HG03064 (cell line): ENCODE data around the gene VPS8.

Experiments used
- ATAC-seq: cut with Tn5 transposase; IDR thresholded peaks from one replicate; pipeline ENCODE4 v1.9.1; 2021; ENCODE audit warnings: low read depth; ENCODE audit not compliant: unreplicated experiment

VPS8 gene

DNA sequence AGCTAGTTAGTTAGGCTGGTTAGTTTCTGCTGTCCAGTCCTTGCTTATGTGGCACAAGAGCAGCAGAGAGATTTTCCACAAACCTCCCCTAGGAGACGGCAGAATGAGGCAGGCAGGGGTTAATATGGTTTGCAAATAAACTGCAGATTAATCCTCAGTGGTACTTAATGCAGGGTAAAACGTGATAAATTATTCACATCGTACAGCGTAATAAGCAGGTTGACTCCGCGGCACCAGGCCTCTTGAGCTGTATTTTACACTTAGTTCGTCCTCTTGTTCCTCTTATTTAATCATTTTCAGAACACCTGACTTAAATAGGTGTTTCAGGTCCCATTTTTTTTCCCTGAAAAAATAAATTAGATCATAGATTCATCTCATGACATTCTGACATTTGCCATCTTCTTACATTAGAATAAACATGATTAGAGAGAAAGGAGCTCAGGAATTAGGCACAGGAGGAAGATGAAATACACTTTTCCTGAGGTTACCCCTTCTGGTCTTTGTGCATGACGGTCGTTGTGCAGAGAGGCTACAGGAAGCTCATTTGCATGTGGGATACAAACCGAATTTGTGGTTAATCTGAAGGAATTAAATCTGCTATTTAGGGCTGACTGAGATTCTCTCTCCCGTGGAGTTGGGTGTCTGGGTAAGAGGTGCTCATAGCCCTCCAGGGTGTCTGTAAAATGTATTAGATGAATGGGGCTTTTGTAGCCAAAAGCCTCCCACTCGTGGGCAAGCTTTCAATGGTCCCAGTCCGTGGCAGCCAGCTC is 27.1 kb upstream of the VPS8 start:
- no peak for ATAC-seq

GRCh38 chr3:184785890-184786279 is 26.1 kb upstream of the VPS8 start:
- no peak for ATAC-seq

DNA sequence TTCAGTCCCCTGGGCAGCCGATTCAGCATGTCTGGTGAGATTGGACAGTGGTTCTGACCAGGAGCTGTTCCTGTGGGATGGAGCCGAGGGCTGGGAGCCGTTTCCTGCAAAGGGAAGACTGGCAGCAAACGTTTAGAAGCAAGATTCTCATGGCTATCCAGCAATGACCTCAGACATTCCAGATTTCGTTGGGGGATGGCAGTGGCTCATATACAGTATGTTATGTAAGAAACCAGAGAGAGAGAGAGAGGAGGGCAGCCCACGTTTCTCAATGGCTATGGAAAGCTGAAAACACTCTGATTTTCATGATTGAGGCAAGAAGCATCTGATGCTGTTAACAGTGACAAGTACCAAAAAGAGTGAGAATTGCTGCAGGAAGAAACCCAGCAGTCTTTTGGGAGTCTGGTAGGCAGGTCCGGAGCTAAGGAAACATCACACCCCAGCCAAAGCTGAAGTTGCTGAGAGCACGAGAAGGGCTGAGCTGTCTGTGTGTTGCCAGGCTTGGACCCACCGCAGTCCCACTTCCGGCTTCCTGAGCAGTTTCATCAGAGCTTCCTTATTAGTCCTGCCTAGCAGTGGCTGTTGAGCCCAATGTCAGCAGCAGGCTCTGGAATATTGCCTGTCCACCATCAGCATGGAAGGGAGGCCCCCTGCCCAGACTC is 25.6 kb upstream of the VPS8 start:
- ATAC-seq = no peak

GRCh38 chr3:184788751-184789150 is 23.2 kb upstream of the VPS8 start:
- no peak for ATAC-seq

DNA sequence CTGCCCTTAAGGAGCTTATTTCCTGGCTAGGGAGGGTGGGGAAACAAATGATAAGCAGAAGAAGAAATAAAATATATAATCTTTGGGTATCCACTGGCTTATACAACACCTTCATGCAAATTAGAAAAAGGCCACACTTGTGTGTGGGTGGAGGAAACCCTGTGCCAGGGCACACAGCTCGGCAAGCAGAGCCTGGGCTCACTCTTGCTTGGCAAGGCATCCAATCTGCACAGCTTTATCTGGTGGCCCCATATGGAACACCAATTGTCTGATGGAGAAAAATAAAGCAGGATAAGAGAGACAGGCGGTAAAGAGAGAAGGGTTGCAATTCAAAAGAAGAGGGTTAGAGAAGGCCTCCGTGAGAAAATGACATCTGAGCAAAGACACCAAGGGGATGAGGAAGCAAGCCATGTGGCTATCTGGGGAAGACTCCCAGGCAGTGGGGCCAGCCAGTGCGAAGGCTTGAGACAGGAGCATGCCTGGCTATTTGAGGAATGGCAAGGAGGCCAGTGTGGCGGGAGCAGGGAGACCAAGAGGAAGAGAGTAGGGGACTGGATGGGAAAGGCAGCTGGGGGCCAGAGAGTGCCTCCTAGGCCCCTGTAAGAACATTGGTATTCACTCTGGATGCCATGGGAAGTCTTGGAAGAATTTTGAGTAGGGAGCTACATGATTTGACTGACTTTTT is 22.5 kb upstream of the VPS8 start:
- ATAC-seq = no peak

DNA sequence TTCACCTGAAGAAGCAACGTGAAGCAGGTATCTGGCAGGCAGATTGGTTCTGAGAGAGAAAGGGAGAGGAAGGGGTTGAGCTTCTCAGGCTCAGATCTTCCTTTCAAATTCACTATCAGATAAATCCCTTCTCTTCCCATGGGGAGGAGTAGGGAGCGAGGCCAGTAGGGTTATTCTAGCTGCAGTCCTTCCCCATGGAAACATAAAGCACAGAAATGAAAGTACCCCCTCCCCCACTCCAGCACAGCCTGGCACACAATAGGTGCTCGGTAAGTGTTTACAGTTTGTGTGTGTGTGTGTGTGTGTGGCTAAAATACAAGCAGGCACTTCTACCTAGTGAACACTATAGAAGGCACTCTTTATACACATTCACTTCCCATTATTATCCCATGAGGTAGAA is 20.8 kb upstream of the VPS8 start:
- no peak for ATAC-seq

DNA sequence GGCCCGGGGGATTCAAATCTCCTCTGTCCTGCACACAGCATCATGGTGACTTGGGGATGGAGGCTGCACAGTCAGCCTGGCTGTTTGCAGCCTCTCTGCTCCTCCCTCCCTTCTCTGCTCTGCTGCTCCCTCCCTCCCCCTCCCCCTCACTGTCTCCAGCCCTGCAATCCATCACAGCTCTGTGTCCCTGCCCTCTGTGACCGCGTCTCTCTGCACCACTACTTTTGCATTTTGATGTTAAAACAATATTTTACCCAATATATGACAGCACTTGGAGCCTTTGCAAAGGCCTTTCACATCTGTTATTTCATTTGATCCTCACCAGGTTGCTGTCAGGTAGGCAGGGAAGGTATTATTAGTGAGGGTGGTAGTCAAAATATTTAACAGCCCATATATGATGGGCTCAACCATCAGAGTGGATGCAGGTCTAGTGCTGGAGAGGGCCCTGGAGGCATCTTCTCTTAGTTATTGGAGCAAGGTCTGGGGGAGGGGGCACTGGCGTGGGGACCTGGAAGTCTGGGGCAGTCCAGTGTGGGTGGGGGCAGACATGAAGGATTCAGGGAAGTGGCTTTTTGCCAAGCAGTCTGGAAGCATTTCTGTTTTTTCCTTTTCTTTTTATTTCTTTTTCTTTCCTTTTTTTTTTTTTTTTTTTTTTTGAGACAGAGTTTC is 16.3 kb upstream of the VPS8 start:
- ATAC-seq = no peak

- ATAC-seq = no peak
Observed at GRCh38 chr3:184796551-184796950, 15.4 kb upstream of the VPS8 start.

DNA sequence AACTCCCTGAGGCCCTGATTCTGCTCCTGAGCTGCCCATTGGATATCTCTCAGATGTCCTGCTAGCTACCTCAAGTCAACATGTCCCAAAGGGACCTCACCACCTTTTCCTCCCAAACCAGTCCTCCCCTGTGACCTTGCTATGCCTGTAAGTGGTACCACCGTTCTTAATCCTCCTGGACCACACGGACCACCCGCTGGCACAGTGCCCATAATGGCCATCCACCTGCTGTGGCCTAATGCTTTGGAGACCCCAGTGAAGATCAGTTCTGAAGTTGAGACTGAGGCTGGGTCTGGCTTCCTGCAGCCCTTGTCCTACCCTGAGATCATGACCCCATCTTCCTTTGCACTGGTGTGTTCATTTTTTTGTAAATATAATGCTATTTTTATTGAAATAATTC is 15.0 kb upstream of the VPS8 start:
- ATAC-seq = no peak

- ATAC-seq = no peak
Observed at GRCh38 chr3:184798120-184798519, 13.8 kb upstream of the VPS8 start.

GRCh38 chr3:184800349-184800930 is 11.5 kb upstream of the VPS8 start:
- no peak for ATAC-seq

DNA sequence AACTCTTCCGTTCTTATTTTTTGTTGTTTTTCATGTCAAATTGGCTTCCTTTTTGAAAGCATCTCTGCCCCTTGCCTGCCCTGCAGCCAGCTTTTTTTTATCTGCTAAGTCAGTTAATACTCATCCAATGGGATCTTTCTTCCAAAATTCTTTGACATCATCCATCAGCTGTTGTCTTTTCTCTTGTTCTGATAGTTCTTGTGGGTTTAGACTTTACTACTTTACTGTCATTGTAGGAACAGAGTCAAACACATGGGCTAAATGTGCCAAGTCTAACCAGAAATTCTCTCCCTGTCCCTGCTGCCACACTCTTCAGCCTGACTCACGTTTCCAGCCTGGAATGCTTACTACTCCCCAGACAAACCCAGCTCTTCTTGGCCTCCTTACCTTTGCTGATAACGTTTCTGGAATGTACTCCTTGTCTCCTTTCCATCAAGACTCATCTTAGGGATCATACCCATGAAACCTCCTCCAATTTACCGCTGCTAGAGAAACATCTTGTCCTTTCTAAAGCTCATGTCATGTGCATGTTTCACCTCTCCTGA is 10.7 kb upstream of the VPS8 start:
- no peak for ATAC-seq

DNA sequence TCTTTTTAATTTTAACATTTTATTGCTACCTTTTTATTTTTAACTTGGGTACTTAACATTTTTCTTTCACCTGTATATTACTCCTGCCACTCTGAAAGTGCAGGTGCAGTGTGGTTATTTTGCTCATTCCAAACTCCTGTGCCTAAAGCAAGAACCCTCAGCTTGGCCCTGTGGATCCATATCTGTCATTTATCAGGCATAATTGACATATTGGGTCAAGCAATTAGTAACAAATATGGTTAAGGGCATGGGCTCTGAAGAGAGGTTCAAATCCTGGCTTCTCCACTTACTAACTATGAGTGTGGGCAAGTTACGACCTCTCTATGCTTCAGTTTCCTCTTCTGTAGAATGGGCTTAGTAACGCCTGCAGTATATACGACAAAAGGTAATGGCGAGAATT is 9.8 kb upstream of the VPS8 start:
- no peak for ATAC-seq

GRCh38 chr3:184804801-184805200 is 7.2 kb upstream of the VPS8 start:
- no peak for ATAC-seq

GRCh38 chr3:184805351-184806038 is 6.5 kb upstream of the VPS8 start:
- ATAC-seq = no peak

GRCh38 chr3:184806567-184807271 is 5.2 kb upstream of the VPS8 start:
- ATAC-seq = no peak

GRCh38 chr3:184807549-184807948 is 4.4 kb upstream of the VPS8 start:
- ATAC-seq = no peak

- ATAC-seq = no peak
Observed at GRCh38 chr3:184808021-184808420, 3.9 kb upstream of the VPS8 start.

GRCh38 chr3:184810146-184810545 is 1.8 kb upstream of the VPS8 start:
- ATAC-seq = no peak
